Stimulated activated naive CD8-positive, alpha-beta T cell treated with anti-CD3 and anti-CD28 coated beads, Interleukin-15, Interleukin-2, amounts not matched to agents 100 U/mL and 50 U/mL, for 24 hours (primary cell): ENCODE results near the gene MYCBP2.
"Not testable (repeated sequence)": the region's sequence is repeated elsewhere in the genome, so short reads cannot be mapped to it uniquely, and the experiment has no call there.

Source experiments
- ATAC-seq: fragments of 150-1000 bp; cut with Tn5 transposase; one replicate; pipeline ENCODE4 v1.10.0; 2021
- DNase-seq: peaks from one replicate; pipeline ENCODE4 v3.0.0; 2021

MYCBP2 gene

DNA sequence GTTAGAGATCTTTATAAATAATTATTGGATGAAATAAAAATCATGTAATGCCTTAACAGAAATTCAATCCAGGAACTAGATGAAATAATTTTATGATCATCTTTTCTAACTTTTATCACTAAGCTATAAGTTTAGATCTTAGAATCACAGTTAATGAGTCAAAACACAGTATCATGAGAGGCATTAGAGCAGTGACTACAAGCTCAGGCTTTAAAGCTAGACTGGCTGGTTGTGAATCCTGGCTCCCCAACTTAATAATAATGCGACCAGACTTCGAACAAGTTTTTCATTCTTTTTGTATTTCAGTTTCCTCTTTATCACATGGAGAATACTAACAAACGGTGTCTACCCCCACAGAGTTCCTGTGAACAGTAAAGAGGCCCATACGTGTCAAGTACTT, 108.6 kb downstream of the MYCBP2 start:
- DNase-seq, result no peak
- no peak for ATAC-seq

DNA sequence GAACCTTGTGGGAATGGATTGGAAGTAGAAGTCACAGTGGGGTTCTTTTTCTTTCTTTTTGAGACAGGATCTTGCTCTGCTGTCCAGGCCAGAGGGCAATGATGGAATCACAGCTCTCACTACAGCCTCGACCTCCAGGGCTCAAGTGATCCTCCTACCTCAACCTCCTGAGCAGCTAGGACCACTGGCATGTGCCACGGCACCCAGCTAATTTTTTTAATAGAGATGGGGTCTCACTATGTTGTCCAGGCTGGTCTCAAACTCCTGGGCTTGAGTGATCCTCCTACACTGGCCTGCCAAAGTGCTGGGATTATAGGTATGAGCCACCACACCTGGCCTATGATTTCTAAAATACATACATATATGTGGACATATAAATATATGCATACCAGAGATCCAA, 111.4 kb downstream of the MYCBP2 start:
- ATAC-seq, result no peak

DNA sequence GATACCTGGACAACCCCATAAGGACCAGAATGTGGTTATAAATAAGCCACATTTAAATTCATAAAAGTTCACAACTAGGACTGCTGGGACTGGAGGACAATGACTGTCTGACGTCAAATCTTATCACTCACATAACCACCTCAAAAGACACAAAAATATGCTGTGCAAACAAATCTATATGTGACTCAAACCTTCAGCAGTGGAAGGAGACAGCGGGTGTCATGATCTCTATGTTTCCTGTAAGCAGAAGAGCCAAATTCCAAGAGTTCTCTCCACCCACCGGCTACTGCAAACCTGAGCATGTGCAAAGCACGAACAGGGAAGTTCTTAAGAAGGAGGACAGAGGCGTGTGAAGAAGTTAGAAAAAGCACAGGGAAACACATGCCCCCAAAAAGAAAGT, 113.2 kb downstream of the MYCBP2 start:
- no peak for ATAC-seq

More for the DNA sequence above, 111.4 kb downstream of the MYCBP2 start:
- no peak for DNase-seq

DNA sequence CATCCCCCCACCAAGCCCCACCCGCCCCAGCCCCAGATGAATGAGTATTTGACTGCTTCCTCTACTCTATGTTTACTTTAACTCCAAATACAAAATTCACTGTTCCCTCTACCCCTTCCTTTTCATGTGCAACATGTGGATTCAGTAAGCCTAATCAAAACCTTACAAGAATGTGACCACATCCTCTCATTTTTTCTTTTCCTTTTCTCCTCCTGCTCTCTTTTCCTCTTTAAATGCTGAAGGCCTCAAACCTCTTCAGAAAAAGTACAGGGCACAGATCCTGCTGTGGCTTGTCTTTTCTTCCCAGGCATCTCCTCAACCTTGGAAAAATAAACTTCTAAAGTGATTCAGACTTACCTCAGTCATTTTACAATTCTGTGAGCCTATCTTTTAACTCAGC, 119.0 kb downstream of the MYCBP2 start:
- ATAC-seq (no peak), DNase-seq (no peak)

More for the DNA sequence above, 113.2 kb downstream of the MYCBP2 start:
- no peak for DNase-seq

DNA sequence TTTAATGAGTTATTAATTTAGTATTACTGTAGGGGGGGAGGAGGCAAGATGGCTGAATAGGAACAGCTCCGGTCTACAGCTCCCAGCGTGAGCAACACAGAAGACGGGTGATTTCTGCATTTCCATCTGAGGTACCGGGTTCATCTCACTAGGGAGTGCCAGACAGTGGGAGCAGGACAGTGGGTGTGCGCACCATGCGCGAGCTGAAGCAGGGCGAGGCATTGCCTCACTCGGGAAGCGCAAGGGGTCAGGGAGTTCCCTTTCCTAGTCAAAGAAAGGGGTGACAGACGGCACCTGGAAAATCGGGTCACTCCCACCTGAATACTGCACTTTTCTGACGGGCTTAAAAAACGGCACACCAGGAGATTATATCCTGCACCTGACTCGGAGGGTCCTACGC, 127.9 kb downstream of the MYCBP2 start:
- DNase-seq, ATAC-seq: not testable (repeated sequence)

DNA sequence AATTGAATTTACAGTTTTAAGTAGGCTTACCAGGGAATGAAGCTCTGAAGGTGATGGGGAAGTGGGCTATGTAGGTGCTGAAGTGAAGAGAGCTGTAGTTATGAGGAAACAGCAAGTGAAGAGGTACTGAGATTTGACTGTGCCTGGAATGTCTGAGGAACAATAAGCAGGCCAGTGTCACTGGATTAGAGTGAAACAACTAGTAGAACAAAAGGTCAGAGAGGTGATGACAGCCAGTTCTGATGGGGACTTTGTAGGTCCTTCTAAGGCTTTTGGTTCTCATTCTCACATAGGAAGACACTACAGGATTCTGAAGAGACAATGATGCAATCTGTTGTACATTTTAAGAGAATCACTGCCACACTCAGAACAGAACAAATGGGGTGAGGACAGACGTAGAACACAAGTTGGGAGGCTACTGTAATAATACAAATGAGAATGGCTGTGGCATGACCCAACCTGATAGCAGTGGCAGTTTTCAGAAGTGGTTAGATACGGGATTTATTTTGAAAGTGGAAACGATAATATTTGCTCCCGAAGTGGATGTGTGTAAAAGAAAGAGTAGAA, 130.8 kb downstream of the MYCBP2 start:
- DNase-seq (no peak), ATAC-seq (no peak)

DNA sequence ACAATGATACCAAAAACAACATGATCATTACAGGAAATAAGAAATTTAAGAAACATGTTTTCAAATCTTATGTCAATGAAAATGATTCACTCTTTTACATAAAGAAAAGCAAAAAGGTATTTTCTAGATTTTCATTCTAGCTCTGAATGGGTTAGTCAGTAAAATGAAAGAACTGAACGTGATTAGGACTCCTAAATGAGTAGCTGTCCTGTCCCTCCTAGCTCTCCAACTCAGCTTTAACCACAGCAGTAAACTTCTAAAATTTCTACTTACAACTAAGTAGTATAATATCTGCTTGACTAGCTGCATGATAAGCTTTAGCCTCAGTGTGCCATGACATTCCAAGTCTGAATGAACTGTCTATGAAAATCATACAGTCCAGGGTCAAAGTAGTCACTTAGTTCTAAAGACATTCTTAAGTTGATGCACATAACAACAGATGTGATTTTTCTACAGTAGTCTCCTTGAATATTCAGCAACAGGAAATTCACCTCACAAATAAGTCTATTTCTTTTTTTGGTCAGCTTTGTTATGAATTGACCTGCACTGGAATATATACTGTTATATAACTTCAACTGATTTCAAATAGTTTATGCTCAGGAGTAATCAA, 136.4 kb downstream of the MYCBP2 start:
- ATAC-seq (no peak), DNase-seq (no peak)

DNA sequence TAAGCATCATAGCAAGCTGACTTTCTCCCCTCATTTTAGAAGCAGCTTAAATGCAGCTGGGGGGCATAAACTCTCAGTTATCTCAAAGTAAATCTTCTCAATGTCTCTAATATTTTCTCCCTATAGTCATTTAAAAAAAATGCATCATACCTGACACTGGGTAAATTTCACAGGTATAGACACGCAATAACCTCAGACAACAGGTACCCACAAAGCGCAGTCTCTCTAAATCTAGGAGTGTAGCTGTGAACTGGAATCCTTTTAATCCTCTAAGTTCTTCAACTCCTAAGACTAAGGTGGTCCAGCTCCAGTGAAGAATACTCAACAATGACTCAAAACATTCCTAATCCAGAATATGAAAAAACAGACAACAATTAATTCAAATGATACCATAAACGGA, 141.2 kb downstream of the MYCBP2 start:
- no peak for DNase-seq
- no peak for ATAC-seq

DNA sequence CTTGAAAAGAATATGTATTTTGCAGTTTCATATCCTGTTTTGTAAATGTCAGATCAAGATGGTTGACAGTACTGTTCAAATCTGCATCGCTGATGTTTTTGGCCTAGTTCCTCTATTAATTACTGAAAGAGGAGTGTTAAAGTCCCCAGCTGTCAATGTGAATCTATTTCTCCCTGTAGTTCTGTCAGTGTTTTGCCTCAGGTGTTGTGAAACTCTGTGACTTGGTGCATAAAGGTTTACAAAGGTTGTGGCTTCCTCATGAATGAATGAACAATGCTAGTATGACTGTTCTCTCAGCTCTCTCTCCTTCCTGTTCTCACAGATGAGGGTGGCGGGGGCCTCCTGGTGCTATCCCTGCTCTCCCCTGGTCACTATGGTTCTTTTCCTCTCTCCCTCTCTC, 142.4 kb downstream of the MYCBP2 start:
- DNase-seq (peak; percentile 42), ATAC-seq (peak; percentile 99)

DNA sequence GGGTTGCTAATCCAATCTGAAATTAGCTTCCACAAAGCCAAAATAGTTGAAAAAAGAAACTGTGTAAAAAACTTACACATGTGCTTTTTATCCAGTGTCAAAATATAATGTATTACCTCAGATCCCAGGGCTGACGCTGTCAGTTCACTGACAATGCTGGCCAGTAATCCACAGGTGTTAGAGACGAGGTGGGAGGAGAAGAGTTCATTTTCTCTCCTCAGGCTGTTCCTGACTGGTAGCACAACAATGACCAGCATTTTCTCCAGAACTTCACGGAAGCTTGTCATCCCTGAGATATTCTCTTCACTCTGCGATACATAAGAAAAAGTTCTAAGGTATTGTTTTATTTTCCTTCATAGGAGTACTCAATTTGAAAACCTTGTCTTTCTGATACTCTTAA, 146.9 kb downstream of the MYCBP2 start:
- ATAC-seq, result no peak
- no peak for DNase-seq

DNA sequence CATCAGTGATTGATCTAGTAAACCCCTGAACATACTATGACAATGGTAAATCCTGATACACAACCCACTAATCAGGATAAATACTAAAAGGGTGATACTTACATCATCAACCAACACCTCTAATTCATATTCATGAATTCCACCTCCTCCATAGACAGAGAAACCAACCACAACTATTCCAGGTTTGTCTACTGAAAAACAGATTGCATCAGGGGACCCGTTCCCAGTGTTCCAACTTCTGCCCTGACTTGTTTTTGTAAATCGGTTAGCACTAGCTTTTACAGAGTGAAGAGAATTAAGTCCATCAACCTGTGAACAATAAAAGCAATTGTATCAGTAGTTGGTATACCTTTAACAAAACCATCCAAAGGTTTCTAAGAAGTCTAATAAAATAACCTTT, 149.2 kb downstream of the MYCBP2 start:
- no peak for DNase-seq
- no peak for ATAC-seq

DNA sequence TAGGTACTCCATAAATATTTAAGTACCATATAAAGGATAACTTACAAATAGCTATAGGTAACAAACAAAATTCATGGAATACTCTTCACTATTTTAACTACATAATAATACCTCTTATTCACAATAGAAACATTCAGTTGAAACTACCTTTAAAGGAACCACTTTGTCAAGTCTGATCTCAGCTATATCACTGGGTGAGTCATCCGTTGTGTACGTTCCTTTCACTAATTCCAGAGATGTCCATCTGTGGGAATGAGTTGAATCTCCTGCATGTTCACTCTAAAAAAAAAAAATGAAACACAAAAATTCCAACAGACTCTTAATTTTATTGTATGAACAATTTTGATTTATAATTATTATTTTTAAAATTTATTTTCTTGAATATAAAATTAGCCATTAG, 150.5 kb downstream of the MYCBP2 start:
- ATAC-seq (no peak), DNase-seq (no peak)

DNA sequence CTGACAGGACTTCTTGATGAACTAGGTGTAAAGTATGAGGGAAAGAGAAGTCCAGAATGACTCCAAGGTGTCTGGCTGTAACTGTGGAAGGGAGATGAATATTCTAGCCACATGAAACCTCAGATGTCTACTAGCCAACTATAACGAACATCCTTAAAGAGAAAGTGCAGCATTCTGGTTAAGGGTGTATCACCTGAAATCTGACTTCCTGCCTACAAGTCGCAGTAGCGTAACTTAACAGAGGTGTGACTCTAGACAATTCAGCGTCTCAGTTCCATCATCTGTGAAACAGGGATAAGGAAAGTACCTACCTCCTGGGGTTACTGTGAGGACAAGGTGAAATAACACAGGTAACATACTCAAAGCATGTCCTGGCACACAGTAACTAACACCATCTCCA, 154.2 kb downstream of the MYCBP2 start:
- ATAC-seq, result no peak
- no peak for DNase-seq

DNA sequence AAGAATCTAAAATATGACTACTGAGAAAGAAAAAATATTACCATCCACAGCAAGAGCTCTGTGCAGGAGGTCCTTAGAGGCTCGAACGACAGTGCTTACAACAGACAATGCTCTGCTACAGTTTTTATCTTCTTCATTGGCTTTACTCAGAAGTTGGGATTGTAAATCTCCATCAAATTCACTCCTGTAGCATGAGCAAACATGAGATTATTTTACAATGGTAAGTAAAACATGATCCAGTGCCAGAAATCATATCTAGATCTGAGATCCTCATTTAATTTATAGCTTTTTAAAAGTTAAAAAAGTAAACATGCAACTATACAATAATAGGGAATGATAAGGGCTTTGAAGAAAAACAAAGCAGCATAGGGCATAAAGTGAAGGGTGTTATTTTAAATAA, 155.4 kb downstream of the MYCBP2 start:
- ATAC-seq (no peak), DNase-seq (no peak)

DNA sequence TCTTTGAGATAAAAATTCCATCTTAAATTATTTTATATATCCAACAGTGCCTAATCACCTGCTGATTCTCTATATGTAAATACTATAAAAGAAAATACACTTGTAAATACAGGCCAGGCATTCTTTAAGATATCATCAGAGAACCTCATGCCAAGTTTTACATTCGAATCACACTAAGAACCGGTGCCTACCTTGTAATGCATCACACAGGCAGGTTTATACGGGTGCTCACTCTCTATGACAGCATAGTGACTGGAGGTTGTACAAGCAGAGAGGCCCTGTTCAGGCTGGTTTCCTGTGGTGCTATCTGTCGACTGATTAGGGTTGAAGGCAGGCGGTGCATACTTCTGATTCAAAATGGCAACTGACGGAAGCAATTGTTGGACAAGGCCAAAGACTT, 158.7 kb downstream of the MYCBP2 start:
- no peak for DNase-seq
- ATAC-seq, result no peak

DNA sequence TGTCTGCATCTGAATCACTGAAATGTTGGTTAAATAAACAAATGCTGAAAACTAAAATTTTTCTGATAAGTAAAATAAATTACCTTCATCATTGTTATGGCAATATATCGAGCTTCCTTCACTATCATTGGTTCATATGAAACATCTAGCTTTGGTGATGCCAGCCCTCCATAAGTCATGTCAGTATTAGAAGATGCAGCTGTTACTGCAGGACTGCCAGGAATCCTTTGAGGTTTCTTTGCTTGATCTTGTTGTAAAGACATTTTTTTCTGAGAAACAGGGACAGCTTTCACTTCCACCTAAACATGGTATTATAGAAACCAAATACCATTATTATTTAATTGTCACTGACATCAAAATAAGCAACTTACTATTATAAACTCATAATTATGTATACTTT, 176.2 kb downstream of the MYCBP2 start:
- no peak for ATAC-seq
- no peak for DNase-seq

DNA sequence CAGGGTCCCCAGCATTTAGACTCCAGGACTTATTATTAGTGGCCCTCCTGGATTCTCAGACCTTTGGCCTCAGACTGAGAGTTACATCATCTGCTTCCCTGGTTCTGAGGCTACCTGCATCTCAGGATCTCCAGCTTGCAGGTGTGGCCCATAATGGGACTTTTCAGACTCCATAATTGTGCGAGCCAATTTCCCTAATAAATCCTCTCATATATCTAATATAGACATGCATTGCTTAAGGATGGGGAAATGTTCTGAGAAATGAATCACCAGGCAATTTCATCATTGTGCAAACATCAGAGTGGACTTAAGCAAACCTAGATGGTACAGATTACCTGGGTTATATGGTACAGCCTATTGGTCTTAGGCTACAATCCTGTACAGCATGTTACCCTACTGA, 183.5 kb downstream of the MYCBP2 start:
- no peak for DNase-seq

DNA sequence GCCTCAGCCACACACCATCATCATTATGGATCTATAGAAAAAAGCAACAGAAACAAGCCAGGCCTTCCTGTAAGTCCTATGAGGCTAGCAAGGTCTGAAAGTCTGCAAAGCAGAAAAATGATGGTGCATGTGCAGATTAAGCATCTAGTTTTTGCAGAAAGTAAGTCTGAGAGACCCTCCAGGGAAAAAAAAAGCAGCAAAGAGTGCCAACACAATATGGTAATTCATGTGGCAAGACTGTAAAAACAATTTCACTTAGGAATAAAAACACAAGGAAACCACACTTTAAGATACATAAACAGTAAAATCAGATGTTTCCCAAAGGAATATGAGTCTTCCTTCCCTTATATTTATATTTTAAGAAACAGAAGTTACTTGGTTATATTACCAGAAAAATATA, 187.6 kb downstream of the MYCBP2 start:
- ATAC-seq (no peak), DNase-seq (no peak)

More for the DNA sequence above, 183.5 kb downstream of the MYCBP2 start:
- no peak for ATAC-seq

DNA sequence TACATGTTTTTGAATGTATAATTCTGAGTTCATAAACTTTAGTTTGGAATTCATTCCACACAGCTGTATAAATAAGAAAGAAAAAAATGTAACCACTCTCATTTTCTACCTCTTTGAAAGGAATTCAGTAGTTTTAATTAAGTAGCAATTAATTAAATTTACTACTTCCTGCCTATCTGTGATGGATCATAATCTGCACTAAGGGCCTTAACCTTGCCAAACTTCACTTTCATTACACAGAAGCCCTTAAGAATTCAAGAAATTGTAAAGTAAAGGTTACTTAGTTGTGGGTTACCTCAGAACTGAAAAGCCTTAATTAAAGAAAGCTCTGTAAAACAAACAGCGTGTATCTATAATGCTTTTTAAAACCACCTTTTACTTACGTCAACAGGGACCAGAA, 188.1 kb downstream of the MYCBP2 start:
- ATAC-seq, result no peak
- no peak for DNase-seq

DNA sequence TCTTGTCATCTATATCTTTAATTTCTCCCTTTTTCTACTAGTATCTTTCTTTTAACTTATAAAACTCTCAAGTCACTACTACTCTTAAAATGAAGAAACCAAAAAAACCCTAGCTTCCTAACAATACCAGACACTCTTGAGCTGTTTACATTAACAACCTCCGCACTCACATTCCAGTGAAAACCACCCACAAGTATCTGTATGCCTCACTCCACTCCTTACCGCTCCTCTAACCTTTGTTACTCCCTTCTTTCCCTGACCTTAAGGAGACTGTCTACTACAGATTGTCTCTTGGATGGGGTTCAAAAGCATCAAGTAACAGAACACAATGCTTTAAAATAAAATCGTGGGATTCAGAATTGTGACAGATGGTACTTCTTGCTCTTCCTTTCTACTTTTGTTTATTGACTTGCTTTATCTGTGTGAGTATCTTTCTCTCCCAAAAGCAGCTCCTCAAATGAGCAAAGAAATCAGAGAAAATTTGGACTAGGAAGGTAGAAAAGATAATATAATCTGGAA, 189.9 kb downstream of the MYCBP2 start:
- DNase-seq, result no peak
- no peak for ATAC-seq

DNA sequence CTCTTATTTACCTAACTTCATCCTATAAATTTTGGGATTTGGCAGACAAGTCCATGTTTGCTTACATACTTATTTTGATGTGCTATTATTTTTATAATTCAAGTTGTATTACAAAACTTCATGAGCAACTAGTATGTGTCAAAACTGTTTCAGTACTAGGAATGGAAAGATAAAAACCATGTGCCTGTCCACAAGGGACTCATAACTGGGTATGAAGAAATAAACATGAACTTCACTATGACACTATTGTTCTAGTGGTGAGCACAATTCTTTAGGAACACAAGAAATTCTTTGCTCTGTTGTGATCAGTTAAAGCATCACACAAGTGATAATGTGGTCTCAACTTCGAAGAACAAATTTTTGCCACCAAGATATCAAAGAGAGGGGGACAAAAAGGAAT, 202.5 kb downstream of the MYCBP2 start:
- ATAC-seq, result no peak
- no peak for DNase-seq

DNA sequence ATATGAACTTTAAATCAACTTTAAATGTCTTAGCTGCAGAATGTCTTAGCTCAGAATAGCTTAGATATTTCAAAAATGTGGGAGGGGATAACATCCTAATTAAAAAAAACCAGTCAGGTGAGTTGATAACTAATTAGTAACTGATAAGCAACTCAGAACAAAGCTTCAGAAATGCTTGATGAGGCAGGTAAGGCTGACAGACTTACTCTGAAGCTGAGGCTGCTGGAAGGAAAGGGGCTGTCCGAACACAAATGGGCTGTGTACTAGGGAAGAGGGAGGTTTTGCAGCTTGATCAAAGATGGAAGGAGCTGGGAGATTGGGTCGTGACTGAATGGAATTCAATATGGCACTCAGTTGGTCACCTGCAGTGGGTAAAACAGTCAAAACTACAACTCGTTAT, 208.8 kb downstream of the MYCBP2 start:
- no peak for ATAC-seq
- DNase-seq, result no peak

DNA sequence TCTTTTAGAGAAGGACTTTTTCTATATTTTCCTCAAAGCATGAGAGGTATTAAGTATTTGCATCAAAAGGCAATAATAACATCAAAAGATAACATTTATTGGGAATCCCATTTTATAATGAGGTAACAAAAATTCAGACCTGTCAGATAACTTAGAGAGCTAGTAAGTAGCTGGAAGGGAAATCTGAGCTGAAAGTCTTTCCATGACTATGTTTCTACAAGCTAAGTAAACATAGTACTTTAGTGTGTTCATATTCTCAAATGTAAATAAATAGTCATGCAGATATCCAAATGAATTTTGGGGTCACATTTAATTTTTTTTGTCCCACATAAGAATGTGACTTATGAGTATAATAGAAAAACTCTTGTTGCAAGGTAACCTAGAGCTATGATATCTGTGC, 212.6 kb downstream of the MYCBP2 start:
- ATAC-seq, result no peak
- no peak for DNase-seq

DNA sequence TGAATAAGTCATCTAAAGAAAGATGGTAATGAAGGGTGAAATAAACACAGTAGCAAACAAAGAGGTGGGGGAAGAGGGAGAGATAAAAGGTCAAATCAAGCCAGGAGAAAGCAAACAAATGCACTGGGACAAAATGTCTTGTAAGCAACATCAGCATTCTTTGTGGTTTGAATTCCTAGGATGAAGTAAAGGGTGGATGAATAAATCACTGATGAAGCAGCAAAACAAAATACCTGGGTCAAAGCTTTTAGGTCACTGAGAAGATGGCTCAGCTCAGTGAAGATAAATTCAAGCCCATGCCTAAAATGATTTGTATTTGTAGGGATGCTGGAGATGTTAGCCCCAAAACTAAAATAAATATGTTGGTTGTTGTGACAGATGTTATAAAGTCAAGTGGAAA, 213.4 kb downstream of the MYCBP2 start:
- ATAC-seq (no peak), DNase-seq (no peak)
